NCI-H146 (cell line): Measurements from ENCODE around the gene FOXQ1.
"Not testable (repeated sequence)": the region's sequence is repeated elsewhere in the genome, so short reads cannot be mapped to it uniquely, and the experiment has no call there.

Experiments
- DNase-seq: peaks from one replicate; lab custom pipeline; 2025; lab: John Stamatoyannopoulos, UW

FOXQ1 gene

DNA sequence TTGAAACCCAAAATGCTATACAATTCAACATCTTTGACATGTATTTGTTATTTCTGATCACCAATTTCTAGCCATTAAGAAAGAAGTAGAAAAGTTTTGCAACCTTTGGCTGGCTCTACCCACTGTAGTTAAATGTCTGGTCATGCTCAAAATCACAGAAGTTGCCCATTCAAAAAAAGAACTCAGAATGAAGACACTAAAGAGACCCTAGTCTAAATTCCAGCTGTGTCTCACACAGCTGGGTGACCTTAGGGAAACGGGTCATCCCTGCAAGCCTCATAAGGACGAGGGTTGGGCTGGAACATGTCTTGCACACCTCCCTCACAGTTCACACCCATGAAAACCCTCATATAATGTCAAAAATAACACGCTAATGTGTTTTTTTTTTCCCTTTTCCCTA, 10.3 kb downstream of the FOXQ1 start:
- no peak for DNase-seq

DNA sequence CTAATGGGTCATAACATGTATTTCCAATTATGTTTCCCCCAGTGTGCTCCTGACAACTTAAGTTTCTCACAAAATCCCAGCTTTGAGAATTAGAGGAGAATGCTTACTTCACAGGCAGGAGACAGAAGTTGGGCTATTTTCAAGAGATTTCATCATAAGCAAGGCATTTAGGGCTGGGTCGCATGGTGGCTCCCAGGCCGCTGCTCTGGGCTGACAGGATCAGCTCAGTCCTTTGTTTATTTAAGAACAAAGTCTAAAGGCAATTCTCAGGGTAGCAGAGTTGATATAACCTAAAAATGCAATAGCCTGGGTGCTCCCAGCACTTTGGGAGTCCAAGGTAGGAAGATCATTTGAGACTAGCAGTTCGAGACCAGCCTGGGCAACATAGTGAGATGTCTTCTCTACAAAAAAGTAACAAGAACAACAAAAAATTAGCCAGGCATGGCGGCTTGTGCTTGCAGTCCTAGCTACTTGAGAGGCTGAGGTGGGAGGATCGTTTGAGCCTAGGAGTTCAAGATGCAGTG, 10.9 kb downstream of the FOXQ1 start:
- no peak for DNase-seq

- no peak for DNase-seq
Measured at GRCh38 chr6:1324936-1325335, 13.0 kb downstream of the FOXQ1 start.

GRCh38 chr6:1325461-1326309, 13.8 kb downstream of the FOXQ1 start:
- no peak for DNase-seq

DNA sequence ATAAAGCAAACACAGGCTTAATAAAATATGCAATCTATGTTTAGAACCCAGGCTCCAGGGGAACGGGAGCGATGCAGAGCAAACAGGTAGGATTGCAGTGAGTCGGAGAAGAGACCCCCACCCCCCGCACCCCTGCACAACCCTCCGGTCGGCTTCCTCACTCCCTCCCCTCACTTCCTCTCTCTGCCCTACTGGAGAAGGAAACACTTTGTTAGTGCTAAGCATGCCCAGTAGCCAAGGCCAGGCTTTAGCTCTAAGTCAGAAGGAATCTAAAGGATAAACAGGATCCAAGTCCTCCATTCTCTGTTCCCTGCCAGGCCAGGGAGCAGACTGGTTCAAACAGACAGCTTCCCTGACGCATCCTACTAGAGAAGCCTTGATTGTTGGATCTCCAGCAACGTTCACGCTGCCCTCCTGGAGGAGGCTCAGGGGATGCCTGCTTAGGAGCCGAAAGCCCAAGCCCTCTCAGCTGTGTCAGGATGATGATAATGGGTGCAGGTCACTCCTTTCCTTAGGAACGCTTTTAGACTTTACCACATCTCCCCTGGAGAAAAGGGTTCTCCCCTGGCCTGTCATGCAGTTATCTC, 14.7 kb downstream of the FOXQ1 start:
- DNase-seq = no peak

DNA sequence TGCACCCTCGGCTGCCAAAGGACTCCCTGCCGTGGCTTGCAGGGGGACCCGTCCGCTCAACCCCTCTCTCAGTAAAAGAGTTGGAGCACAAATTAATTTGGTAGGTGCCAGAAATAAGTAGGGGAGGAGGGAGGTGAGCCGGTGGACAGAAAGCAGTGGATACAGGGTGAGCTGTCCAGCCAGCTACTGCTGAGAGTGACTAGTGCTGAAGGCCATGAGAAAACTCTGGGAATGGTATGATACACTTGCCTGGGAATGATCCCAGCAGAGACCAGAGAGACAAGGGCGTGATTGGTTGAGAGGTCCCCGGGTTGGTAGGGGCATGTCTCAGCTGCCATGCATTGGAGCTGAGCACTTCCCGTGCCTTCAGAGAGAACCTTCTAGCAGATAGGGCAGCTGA, 15.7 kb downstream of the FOXQ1 start:
- DNase-seq = no peak

GRCh38 chr6:1328129-1328800, 16.4 kb downstream of the FOXQ1 start:
- no peak for DNase-seq

DNA sequence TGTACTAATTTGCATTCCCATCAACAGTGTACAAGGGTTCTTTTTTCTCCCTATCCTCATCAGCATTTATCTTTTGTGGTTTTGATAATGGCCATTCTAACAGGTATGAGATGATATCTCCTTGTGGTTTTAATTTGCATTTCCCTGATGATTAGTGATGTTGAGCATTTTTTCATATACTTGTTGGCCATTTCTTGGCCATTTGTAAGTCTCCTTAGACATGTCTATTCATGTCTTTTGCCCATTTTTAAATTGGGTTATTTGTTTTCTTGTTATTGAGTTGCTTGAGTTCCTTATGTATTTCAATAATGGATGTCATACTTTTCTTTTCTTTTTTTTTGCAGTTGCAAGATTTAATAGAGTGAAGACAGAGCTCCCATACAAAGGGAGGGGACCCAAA, 17.8 kb downstream of the FOXQ1 start:
- no peak for DNase-seq

- DNase-seq = no peak
Measured at GRCh38 chr6:1334684-1335083, 22.8 kb downstream of the FOXQ1 start.

DNA sequence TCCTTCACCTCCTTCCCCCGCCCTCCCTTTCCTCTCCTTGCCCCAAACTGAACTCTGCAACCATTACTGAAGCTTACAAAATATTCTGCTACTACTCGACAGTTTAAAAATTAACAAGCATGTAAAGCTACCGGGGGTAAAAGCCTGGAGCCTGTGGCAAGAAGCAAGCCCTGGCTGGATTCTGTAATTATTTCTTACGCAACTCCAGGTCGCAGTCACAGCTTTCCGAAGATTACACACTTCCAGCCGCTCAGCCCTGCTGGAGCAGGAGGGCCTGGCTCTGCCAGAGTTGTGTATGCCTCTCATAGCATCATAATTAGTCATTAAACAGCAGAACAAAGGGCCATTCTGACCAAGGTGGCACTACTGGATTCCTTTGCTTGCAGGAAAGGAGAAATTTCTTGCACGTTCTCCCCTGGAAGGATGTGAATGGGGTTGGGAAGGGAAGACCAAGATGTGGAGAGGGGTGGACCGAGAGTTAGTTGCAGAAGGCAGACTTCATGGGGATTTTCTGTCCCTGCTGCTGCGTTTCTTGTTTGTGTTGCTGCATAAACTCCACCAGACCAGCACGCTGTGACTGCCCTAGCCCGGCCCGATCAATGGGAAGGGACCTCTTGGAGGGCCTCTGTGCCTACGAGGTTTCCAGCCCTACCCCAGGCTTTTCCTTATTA, 23.6 kb downstream of the FOXQ1 start:
- no peak for DNase-seq

DNA sequence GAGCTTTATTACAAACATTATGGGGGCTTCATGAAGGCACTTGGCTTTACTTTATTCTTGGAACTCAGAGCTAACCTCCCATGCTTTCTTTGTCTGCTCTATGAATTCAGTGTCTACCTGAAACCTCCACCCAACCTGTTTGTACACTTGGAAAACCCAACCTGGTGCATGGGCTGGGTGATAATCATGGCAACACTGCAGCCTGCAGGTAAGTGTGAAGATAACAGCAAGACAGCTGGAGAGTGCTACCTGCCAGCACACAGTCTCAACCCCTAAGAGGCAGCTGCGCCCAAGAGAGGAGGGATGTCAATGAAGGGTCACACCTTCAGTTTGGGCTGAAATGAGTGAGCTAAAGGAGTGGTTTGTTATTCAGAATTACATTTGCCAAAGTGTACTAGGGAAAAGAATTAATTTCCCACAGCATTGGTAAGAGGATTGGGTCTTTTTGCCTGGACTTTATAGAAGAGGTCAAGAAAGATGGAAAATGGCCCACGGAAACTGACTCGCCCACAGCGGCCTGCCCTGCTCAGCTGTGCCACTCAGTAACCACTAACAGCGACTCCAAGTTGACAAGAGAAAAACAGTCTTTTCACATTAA, 24.4 kb downstream of the FOXQ1 start:
- DNase-seq = no peak

GRCh38 chr6:1337791-1338190, 25.9 kb downstream of the FOXQ1 start:
- no peak for DNase-seq

GRCh38 chr6:1346101-1346500, 34.2 kb downstream of the FOXQ1 start:
- no peak for DNase-seq

DNA sequence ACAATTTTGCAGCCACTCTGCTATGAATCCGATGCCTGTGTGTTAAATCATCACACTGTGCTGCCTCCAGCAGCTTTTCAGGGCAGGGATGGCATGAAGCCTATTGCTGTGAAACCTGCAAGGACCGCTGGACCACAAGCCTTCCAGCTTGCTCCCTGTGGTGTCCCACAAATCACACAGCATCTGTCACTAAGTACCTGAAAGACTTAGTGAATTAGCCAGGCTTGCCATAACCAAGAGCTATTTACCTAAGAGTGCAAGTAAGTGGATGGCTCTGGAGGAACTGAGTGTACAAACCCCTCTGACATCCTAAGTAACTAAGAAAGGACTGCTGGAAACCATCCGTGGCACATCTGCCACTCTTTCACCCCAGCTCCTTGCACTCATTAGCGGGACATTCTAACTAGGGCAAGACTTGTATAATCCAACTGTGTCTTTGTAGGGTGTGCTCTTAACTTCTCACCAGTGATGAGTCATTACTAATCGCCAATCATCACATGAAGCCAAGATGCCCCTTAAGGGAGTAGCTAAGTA, 34.7 kb downstream of the FOXQ1 start:
- no peak for DNase-seq

- no peak for DNase-seq
Measured at GRCh38 chr6:1347161-1347560, 35.3 kb downstream of the FOXQ1 start.

GRCh38 chr6:1348675-1349074, 36.8 kb downstream of the FOXQ1 start:
- DNase-seq = no peak

DNA sequence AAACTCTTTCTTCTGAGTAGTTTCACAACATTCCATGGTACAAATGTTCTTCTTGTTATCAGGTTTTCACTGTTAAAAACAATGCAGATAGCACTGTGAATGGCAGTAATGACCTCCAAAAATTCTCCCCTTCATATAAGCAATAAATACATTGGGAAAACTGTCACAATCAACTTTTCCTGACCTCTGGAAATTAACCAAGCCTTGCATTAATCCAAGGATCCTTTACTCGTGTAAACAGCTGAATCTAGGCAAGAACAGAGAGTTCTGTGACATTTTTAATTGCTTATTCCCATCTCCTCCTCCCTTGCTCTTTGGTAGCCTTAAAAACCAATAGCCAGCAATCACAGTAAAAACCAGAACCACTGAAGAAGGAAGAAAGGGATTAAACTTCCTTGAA, 37.8 kb downstream of the FOXQ1 start:
- DNase-seq = no peak

GRCh38 chr6:1351381-1352008, 39.6 kb downstream of the FOXQ1 start:
- no peak for DNase-seq

DNA sequence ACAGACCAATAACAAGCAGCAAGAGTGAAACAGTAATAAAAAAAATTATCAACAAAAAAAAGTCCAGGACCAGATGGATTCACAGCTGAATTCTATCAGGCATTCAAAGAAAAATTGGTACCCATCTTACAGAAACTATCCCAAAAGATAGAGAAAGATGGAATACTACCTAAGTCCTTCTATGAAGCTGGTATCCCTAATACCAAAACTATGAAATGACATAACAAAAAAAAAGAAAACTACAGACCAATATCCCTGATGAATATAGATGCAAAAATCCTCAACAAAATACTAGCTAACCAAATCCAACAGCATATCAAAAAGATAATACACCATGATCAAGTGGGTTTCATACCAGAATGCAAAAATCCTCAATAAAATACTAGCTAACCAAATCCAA, 43.2 kb downstream of the FOXQ1 start:
- not testable (repeated sequence) for DNase-seq

DNA sequence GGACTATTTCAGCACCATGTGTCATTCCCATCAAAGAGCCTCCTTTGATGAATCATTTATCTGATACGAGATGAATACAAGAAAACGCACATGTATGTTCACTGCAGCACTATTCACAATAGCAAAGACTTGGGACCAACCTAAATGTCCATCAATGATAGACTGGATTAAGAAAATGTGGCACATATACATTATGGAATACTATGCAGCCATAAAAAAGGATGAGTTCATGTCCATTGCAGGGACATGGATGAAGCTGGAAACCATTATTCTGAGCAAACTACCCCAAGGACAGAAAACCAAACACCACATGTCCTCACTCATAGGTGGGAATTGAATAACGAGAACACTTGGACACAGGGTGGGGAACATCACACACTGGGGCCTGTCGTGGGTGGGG, 49.8 kb downstream of the FOXQ1 start:
- not testable (repeated sequence) for DNase-seq

DNA sequence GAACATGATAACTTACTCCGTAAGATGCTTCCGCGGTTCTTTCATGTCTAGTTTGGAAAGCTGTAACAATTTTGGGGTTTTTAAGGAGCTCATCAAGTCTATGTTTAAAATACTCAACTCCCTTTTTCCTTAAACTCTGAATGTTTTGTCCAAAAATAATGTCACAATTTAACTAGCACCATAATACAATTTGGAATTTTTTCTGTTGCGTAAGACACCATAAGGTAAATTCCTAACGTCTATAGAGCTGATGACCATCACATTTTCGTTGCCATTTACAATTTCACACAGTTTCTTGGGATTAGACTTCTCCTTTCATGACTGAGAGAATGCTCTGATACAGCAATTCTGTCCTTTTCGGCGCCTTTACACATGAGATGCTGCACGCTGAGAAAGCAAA, 50.7 kb downstream of the FOXQ1 start:
- DNase-seq = no peak
